HG03064 (cell line): ENCODE results near the gene RAD51B.
"Not testable (repeated sequence)": the region's sequence is repeated elsewhere in the genome, so short reads cannot be mapped to it uniquely, and the experiment has no call there.

Experiments
- ATAC-seq: cut with Tn5 transposase; IDR thresholded peaks from one replicate; pipeline ENCODE4 v1.9.1; 2021; ENCODE audit warnings: low read depth; ENCODE audit not compliant: unreplicated experiment

RAD51B gene

DNA sequence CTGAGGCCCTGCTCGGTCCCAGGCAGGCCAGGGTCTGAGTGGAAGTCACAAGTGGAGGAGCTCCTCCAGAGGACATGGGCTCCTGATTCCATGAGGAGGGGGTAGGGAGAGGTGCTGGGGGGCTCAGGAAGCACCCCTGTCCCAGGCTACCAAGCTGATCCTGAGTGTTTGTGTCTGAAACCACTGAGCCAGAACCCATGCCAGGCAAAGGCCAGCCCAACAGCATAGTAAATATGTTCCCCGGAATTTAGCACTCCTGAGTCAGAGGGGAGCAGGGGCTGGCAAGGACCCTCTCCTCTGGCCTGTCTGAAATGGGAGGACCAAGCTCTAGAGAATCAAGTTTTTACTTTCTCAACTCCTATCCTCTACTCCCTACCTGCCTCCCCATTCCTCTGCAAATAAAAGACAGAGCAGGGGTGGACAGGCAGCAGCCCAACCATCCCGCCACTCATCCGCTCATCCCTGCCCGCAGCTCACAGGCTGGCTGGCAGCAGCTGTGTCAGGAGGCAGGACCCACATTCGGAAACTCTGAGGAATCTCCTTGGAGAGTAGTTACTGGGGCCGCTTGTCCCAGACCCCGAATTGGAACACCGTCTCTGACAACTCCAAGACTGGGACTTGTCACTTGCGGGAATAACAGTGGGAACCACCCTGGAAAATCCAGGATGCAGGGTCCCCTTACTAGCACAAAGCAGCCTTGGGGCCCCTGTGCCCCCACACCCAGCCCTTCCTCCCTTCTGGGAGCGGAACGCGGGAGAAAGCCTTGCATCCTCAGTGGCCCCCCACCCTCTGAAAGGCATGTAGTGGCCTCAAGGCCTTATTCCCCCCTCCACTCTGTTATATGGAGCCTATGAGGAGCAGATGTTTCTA is 870.7 kb downstream of the RAD51B start:
- no peak for ATAC-seq

DNA sequence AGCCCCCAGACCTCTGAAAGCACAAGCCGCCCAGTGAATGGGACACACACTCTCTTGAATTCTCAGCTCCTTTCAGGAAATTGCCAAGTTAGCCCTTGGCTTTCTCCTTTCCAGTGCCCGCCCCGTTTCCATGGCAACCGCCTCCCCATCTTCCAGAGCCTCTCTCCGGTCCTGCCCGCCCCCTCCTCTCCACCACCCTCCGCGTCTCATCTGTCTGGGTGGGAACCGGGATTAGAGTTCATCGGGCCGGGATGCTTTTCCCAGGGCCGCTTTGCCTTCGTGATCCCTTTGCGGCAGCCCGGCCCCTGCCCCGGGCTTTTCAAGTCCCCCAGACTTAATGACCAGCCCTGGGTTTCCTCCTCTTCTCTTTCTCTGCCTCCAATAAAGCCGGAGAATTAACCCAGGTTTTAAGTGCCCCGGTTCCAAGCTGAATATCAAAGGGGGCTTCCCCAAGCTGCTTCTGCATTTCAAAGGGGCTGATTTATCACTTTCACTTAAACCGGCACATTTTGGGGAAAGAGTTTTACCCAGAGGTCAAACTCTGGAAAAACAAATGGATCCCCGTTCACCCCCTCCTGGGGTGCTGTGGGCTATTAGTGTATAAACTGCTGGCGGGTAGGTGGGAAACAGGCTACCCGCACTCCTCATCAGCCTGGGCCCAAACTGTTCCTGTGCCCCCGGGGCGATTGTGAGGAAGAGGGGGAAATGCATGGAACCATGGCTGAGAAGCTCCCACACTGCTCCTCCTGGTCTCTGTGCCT is 871.6 kb downstream of the RAD51B start:
- no peak for ATAC-seq

- no peak for ATAC-seq
Measured at GRCh38 chr14:68691792-68692118, 872.2 kb downstream of the RAD51B start.

DNA sequence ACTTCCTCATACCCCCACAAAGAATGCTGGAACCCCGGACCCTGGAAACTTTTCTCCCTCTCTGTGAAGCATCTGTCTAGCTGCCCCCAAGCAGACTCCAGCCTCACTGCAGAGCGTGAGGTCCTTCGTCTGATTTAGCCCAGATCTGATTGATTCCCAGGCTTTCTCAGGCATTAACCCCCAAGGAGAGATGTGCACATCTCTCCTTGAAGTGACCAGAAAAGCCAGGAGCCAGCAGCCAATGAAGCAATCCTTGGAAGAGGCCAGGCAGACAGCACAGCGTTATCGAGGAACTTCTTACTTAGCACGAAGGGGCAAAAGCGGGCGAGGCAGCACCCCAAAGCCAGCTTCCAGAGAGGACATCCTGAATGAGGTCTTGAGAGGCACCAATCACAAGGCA is 872.6 kb downstream of the RAD51B start:
- ATAC-seq, result no peak

DNA sequence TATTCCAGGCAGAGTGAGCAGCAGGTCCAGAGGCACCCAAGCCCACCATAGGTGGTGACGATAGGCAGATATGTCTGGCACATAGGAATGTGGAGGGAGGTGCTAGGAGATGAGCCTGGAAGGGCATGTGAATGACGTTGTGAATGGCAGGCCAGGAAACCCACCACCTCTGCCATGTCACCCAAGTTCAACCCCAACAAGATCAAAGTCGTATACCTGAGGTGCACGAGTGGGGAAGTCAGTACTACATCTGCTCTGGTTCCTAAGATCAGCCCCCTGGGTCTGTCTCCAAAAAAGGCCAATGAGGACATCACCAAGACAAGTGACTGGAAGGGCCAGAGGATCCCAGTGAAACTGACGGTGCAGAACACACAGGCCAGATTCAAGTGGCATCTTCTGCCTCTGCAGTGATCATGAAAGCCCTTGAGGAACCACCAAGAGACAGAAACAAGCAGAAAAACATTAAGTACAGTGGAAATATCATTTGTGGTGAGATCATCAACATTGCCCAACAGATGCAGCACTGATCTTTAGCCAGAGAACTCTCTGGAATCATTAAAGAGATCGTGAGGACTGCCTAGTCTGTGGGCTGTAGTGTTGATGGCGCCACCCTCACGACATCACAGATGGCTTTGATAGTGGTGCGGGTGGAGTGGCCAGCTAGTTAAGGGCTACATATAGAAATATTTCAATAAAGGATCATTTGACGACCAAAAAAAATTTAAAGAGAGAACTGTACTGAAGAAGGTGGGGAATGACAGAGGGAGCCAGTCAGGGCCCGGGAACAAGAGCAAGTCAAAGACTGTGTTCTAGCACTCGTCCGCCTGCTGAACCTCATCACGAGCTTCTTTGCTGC is 873.6 kb downstream of the RAD51B start:
- no peak for ATAC-seq

DNA sequence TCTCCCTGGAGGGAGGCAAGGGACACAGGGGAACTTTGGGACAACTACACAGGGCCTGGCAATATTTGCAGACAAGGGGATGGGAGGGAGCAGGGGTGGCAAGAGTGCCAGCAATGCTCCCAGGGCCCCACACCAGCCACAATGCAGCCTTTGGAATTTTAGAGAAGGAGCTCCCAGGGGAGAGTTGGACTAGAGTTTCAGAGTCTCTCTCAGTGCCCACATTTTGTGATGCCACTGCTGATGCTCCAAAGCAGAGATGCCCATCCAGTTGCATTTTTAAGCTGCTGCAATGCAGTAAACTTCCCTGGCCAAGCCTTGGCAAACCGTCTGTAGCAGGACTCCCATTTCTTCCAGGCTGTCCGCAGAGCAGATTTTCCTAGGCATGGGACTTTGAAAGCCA is 874.3 kb downstream of the RAD51B start:
- no peak for ATAC-seq

DNA sequence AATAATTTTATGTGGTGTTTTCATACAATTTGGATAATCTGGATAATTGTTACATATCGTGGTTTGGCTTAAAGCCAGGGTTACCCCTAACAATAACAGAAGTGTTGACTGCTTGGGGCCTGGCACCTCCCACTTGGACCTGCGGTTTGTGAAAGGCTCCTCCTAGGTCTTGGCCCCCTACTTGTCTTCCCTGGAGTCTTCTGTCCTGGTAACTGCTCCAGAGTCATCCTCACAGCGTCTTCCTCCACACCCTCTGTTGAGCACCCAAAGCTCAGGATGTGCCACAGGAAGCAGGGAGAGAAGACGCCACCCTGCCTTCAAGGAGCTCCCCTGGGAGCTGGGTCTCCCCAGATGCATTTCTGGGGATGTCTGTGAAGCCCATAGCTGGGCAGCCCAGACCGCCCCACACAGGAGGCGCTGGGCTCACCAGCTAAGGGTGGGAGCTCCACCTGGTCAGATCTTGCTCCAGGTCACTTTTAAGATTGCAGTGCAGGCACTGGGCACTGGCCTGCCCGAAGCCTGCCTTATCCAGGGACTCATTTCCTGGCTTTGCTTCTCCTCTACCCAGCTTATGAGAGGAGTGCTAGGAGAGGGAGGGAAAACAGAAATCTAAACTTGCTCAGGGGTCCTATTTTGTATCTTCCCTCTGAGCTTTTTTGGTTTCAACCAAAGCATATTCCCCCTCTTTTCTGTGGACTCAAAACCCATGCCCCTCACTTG is 875.1 kb downstream of the RAD51B start:
- peak; percentile 22 for ATAC-seq

- ATAC-seq, result peak; percentile 86
Measured at GRCh38 chr14:68695326-68695768, 875.8 kb downstream of the RAD51B start.

GRCh38 chr14:68695856-68696255 is 876.3 kb downstream of the RAD51B start:
- ATAC-seq, result no peak

DNA sequence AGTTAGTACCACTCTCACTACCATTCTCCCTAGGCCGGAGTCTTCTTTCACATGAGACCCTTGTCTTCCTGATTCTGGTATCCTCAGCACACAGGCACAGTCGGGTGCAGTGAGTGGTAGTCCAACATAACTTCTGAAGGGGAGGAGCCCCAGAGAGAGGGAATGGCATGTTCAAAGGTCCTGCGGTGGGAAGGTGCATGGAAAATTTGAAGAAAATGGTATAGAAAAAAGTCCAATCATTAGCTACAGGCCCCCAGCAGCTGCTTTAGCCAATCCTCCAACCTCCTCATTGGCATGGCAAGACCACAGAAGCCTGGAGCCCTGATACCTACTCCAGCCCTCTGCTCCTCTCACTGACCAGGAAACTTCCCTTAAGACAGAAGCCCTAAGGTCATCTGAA is 876.7 kb downstream of the RAD51B start:
- ATAC-seq, result no peak

DNA sequence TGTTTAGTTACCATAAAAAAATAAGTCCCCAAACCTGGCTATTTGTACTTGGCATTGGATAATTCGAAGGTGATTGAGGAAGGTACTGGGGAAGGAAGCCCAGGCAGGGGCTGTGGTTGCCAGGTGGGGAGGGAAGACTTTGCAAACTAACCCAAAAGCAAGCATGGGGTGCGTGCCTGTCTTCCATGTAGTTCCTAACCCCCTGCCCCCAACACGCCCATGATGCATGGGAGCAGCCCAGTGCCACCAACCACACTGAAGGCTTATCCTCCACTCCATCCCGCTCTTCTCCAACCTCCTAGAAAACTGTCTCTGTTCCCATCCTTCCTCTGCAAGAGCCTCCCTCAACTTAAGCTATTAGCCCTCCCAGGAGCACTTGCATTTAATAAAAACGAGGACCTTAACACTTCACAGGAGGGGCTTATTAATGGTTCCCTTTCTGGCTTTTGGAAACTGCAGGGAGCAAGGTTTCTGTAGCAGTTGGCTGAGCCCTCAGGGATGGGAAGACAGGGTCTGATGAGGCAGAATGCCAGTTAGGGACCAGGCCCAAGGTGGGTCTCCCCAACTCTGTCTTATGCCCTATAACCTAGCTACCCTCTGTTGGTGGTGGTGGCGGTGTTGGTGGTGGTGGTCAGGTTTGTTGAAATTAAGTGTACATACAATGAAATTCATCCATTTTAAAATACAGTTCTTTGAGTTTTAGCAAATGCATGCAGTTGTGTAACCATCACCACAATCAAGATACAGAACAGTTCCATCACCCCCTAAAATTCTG is 877.3 kb downstream of the RAD51B start:
- ATAC-seq, result no peak

DNA sequence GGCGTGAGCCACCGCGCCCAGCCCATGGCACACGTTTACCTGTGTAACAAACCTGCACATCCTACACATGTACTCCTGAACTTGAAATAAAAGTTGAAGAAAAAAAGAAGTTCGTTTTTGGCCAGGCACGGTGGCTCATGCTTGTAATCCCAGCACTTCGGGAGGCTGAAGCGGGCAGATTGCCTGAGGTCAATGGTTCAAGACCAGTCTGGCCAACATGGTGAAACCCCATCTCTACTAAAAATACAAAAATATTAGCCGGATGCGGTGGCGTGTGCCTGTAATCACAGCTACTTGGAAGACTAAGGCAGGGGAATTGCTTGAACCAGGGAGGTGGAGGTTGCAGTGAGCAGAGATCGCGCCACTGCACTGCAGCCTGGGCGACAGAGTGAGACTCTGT is 879.2 kb downstream of the RAD51B start:
- not testable (repeated sequence) for ATAC-seq

DNA sequence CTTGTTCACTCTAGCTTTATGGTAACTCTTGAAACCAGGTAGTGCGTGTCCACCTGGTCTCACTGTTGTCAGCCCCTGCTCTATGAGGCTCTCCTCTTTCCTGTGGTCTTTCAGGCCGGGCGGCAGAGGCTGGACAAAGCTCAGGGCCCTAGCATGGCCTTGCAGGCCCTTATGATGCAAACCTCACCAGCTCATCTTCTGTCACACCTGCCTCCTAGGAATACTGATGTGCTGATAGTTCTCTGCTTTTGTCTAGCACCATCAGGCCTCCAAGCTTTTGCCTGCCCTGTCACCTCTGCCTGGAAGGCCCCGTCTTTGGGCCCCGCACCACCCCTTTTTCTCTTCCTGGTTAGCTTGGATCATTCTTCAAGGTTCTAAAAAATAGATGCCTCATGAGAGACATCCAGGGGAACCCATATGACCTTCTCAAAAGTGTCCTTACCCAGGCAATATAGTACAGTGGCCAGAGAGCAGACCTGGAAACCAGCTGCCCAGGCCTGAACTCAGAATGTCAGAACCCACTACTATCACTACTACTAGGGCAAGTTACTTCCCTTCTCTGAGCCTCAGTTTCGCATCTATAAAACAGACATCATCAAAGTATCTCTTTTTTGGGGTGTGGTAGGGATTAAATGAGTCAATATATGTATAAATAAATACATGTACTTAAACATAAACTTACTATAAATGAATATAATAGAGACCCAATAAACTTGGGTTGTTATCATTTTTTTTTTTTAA is 881.6 kb downstream of the RAD51B start:
- ATAC-seq, result no peak

DNA sequence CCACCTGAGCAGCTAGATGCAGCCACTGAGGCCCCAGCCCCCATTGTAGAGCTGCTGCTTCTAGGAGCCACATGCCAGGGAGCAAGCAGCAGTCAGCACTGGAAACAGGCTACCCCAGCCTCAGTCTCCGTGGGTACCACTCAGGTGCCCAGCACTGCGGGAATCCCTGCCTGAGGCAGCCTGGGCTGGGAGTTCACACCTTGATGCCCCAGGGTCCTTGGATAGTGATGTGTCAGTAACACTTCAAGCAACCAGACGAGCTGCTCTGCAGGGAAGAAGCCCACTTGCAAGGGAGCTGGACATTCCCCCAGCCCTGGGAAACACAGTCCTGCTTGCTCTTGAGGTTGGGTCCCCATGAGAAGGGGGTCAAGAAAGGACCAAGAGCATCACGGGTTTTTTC is 882.6 kb downstream of the RAD51B start:
- no peak for ATAC-seq

- no peak for ATAC-seq
Measured at GRCh38 chr14:68702578-68702977, 883.0 kb downstream of the RAD51B start.

- ATAC-seq, result no peak
Measured at GRCh38 chr14:68703093-68703492, 883.5 kb downstream of the RAD51B start.

DNA sequence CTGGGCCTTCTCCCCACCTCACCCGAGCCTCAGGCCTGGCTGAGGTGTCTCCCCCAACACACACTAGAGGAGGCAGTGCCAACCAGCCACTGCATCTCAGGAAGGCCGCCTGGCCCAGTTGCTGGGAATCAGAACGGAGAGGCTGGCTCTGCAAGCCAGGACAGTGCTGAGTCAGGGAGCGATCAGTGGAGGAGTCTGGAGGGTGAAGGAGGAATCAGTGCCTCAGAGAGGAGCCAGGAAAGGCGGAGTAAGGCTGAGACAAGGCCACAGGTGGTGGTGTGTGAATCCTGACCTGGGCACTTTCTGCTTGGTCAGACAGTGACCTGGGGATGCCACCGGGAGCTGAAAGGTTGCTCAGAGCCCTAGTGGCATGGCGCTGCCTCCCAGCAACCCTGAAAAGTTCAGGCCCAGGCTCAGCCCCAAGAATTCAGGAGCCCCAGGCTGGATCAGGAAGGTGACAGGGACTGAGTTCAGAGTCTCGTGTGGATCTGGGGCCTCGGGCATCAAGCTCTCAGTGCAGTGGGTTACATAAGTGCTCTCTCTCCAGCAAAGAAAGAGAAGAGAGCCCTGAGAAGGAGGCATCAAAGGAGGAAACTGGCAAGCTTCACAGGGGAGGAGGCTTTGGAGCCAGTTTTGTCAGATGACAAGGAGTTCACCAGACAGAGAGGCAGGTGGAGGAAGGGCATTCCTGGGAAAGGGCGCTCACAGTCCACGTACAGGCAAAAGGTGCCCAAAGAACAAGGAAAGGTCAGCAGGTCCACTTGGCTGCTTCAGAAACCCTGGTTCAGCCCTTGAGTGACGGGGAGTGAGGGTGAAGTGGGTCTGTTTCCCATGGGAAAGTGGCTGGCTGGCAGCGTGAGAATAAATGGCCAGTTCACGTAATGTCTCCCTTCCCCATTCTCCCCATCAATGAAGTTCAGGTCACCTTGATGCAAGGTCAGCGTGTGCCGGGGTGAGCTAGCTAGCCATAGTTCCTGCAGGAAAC is 885.4 kb downstream of the RAD51B start:
- ATAC-seq, result no peak
